Measurements from ENCODE around the gene FAM111A.
A peak's percentile ranks its signal among the peaks of the same experiment; 100 is the strongest.
"Not testable (repeated sequence)": the region's sequence is repeated elsewhere in the genome, so short reads cannot be mapped to it uniquely, and the experiment has no call there.

The FAM111A gene, protein sequence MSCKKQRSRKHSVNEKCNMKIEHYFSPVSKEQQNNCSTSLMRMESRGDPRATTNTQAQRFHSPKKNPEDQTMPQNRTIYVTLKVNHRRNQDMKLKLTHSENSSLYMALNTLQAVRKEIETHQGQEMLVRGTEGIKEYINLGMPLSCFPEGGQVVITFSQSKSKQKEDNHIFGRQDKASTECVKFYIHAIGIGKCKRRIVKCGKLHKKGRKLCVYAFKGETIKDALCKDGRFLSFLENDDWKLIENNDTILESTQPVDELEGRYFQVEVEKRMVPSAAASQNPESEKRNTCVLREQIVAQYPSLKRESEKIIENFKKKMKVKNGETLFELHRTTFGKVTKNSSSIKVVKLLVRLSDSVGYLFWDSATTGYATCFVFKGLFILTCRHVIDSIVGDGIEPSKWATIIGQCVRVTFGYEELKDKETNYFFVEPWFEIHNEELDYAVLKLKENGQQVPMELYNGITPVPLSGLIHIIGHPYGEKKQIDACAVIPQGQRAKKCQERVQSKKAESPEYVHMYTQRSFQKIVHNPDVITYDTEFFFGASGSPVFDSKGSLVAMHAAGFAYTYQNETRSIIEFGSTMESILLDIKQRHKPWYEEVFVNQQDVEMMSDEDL

DNA sequence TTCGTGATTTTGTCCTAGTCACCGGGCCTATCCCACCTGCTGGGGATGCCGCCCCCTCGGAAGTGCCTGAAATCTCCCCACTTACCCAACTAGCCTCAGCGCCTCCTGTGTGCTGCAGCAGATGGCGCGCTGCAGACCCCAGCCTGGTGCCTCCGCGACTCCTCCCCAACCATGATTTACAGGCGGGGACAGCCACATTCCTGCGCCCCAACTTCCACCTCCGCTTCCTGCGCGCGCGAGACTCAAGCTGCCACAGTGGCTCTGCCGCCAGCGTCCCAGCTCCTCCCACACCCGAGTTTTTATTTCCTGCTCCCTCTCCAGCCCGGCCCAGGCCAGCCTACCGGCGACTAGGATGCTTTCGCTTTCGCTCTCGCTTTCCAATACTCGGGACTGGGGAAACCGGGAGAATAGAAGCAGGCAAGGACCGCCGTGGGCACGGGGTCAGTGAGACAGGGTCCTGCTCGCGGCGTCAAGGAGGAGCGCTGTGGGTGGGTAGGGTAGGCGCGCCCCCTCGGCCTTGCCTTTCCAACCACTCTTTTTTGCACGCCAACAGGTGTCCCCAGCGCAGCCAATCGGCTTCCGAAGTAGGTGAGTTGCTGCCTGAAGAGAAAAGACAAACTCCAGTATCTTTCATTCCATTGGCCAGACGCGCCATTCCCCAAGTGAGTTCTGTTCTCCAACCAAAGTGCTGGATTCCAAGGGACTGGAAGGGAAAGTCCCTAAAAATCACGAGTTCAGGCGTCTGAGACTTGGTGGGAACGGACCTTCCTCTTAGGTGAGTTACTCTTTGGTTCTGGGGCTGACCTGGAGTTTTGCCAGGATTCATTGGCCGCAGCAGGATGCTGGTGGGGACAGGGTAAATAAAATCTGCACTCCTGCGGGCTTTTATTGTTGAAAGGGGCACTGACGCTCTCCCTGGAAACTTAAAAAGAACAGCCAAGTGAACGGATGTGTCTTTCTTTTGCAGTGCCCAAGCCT, at the start of gene FAM111A:
Gene FAM111A (plus strand): TSS at position 327 of the 978 bp plus-strand sequence. CDS start 6,017 bp downstream, outside the sequence.
- peak; percentile 88 for DNase-seq

DNA sequence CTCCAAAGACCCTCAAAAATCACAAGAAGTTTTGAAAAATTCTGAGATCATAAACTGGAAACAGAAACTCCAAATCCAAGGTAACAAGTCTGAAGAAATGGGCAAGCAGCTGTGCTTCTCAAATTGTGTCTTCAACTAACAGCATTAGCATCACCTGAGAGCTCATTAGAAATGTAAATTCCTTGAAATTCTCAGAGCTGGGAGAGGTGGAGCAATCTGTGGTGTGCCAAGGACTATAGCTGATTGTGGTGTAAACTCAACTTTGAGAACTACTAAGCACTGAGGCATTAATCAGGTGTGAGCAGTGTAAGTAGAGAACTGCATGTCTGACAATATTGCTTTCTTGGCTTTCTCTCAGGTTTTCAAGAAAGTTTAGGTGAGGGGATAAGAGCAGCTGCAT, 49.1 kb upstream of the FAM111A start:
- DNase-seq, result not testable (repeated sequence)

DNA sequence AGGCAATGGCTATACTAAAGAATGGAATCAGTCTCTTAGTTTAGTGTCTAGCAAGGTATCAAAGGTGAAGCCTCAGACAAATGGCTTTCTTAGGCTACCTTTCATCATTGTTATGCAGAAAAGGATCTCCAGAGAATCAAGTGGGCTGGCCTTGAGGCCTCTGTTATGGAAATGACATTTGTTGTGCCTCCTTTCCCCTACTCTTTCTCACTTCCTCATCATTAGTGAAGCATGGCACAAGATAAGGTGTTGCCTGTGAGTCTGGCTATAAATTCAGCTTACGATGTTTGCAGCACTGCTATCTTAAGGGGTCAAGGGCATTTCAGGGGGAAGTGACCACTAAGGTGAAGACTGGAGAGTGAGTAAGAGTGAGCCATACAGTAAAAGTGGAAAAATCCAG, 47.4 kb upstream of the FAM111A start:
- not testable (repeated sequence) for DNase-seq

DNA sequence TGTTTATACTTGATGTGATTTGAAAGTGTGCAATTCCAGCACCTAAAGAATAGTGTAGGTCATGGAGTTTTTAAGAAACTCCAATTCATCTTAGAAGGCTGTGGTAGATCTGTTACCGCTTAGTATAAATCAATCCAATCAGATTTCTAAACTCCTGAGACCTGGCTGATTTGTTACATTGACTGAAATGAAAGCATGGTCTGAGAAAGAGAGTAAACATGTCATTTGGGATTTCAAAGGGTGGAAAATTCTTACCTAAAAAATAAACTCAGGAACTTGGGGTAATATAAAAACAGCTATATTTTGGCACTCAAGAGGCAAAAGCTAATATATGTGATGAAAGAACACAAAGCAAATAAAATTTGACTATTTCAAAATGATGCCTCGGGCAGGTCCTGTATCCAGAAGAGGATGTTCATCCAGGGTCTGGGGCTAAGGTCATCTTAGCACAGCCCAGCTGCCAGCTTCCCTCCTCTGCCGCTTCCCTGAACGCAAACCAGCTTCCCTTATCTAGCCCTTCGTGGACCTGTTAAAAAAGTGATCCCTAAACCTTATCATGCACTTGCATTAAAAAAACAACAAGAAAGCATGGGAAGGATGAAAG, 46.6 kb upstream of the FAM111A start:
- not testable (repeated sequence) for DNase-seq

DNA sequence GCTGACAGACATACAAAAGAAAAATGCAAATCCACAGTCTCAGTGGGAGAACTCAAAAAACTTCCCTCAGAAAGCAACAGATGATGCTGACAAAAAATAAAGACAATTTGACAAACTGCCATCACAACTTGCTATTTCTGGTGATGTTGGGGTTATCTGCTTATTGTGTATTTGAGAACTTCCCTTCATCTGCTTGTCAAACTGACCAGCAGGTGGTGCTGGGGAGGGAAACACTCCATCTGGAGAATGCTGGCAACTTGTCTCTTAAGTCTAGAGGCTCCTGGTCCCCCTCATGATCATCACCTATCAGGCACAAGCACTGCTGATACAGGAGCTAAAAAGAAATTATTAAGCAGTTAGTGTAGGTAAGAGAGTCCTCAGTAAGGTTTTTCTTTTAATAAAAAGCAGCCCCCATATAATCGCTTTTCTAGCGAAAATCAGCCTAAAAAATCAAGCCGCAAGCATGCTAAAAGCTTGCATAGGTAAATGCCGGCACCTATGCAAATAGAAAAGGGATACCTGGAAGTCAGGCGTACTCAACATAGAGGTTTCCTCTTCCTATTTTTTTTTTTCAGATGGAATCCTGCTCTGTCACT, 45.4 kb upstream of the FAM111A start:
- peak; percentile 57 for DNase-seq

DNA sequence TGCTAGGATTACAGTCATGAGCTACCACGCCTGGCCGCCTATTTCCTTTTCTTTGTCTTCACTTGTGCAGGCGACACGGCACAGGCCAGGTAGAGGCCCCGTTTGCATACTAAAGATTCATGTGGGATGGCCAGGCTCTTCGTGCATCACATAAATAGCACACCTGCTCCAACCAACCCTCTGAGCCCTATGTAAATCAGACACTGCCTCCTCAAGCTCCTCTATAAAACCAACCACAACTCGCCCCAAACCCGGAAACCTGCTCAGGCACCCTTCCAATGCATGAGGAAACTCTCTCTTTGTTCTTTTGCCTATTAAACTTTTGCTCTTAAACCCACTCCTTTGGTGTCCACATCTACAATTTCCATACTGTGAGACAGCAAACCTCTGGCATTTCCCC, 44.7 kb upstream of the FAM111A start:
- DNase-seq, result not testable (repeated sequence)

DNA sequence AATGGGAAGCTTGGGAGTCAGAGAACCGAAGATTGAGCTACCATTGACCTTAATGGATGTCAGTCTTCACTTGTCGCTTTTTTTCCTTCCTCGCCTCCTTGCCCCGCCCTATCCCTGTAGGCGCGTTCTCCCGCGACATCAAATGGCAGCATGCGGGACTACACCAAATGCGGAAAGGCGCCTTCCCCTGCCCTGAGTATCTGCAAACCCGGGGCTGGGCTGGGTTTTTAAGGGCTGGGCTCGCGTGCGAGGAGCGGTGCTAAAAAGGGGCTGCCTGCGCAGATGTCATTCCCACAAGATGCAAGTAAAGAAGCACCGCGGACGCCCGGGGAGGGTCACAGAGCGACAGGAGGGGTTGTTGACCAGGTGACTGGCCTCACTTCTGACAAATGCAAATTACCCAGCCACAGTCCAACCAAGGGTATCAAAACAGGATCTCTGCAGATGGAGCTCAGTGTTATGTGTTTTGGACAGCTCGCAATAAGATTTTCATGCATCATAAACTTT, 40.3 kb upstream of the FAM111A start:
- DNase-seq, result peak; percentile 79

DNA sequence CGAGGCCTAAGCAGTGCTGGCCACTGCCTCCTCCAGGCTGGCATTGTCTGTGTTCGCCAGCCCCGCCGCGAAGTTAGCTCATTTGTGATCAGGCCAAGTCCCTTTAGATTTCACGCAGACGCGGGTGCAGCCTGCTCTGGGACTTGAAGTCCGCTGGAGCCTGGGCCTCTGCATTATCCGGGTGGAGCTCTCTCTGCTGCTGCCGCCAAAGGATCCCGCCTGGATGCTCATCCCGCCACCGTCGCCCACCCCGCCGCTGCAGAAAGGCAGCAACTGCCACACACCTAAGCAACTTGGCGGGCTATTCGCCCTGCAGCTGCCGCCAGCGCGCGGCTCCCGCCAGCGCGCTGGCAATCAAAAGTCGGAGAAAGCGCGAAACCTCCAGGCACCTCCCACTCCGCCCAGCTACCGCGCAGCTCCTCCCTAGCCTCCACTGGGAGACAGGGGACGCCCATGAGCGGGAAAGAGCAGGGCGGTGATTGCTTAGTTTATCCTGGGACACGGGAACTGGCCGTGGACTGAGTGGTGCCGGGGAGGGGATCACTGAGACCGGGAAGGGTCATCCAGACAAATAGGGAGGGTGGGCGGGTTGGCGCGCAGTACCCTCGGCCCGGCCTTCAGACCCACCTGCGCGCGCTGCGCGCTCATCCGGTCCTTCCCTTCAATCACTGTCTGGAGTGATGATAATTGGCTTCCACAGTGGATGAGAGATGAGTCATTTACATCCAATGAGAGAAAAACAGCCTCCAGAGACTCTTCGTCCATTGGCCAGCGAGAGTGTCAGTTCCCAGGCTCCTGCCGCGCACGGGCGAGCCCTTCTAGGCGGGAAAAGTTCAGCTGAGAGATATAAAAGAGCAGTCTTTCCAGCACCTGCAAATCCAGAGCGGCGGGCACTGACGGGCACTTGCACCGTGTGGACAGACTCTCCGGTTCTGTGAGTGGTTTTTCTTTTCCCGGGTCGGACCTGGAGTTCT, 36.0 kb upstream of the FAM111A start, which contains the start of gene FAM111B:
Gene FAM111B (plus strand): TSS at position 875 of the 974 bp plus-strand sequence. CDS start 2,389 bp downstream, outside the sequence.
- DNase-seq, result peak; percentile 92

DNA sequence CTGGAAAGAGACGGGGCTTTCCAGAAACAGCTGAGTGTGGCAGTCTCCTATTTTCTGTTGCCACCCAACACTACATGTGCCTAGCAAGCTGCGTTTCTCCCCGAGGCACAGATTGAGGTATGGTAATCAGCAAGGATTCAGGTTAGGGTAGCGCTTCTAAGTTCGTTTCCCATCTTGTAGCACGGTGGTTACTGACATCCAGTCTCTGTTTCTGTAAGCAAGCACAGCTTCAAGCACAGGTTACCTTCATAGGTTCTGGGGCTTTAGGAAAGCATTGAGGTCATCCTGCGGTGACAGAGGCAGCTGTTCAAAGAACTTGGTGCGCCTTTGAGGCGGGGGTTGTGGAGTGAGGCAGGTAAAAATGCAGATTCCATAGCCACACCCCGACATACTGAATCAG, 34.9 kb upstream of the FAM111A start:
- DNase-seq, result peak; percentile 49

DNA sequence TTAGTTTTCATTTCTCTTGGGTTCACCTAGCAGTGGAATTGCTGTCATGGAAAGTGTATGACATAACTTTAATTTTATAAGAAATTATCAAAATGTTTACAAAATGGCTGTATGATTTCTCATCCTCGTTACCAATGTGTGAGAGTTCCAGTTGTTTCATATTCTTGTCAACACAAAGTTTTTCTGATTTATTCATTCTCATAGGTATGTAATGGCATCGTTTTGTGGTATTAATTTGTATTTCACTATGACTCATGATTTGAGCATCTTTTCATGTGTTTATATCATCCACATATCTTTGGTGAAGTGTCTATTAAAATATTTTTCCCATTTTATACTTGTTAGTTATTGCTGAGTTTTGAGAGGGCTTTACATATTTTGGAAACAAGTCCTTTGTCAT, 30.2 kb upstream of the FAM111A start:
- no peak for DNase-seq

DNA sequence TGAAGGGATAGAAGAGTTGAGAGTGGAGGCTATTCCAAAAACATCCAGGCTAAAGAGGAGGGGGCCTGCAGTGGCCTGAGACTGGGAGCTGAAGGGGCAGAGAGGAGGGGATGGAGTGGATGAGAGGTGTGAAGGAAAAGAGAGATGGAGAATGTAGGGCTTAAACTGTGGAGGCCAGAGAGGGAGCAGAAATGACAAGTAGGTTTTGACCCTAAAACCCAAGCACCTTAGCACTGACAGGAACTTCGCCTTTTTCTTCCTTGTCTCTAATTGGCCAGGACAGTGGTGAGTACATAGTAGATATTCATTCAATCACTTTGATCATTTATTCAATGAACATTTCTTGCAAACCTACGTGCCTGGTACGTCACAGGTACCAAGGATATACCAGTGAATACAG, 28.3 kb upstream of the FAM111A start:
- no peak for DNase-seq

DNA sequence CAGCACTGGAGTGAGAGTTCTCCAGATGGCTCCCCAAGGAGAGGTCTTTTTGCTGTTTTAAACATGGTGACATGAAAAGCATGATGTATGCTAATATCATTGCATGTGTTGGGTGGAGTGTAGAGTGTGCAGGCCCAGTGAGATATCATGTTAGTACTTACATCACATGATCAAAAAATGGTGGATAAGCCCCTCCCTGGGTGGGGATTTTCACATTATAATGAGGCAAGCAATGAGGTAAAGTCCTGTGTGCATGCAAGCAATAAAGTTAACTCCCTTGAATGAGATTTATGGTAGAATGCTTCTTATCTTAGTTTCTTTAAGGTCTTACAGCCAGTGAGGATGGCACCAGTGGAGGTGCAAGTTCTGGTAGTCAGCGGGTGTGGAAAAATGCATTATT, 27.1 kb upstream of the FAM111A start:
- no peak for DNase-seq

DNA sequence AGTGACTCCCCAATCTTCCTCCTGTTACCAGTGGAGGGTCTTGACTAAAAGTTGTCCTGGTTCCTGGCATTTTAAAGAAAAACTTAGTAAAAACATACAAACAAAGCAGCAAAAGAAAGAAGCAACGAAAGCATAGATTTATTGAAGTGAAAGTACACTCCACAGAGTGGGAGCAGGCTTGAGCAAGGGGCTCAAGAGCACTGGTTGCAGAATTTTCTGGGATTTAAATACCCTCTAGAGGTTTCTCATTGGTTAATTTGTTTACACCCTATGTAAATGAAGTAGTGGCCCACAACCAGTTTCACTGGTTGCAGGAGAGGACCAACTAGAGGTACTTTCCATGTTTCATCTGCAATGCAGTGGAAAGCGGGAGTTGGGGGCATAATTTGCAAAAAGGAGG, 24.9 kb upstream of the FAM111A start:
- DNase-seq, result no peak

DNA sequence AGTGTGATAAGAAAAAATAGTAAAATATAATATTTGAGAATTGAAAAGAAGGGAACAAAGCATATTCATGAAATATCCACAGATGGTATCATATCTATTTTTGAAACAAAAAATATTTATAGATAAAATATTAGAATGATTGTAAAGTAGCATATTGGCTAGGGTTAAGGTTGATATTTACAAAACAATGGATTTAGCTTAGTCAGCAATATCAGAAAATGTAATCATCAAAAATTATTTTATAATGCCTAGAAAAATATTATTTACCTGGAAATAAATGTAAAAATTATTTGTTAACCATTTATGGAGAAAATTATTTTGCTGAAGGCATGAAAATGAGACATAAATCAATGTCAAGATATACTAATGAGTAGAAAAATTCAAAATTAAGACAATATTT, 22.8 kb upstream of the FAM111A start:
- DNase-seq, result no peak

DNA sequence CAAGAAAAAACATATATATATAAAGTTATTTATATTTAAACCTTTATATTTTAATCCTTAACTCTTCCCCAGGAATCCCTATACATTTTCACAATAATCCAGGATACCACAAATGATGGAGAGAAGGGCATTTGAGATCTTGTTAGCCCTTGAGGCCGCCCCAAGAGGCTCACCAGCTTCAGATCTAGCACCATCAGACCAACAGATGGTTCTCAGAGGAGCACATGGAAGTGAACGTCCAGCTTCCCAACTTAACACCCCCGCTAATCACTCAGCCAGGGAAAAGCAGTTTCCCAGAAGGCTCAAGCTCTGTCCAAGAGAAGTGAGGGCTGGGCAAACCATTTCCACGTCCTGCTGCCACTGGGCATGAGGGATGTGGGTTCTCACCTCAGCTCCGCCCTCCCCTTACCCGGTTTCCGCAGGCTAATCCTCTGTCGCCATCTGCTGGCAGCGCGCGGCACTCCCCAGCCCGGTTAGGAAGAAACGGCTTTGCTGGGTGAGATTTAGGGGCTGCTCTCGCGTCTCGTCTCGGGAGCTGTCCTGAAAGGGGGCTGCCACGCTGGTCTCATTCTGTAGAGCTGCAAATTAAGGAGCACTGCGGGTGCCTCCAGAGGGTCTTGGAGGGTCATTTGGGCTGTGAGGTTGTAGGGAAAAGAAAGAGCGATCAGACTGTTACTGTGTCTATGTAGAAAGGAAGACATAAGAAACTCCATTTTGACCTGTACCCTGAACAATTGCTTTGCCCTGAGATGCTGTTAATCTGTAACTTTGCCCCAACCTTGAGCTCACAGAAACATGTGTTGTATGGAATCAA, 6.8 kb upstream of the FAM111A start:
- peak; percentile 70 for DNase-seq

DNA sequence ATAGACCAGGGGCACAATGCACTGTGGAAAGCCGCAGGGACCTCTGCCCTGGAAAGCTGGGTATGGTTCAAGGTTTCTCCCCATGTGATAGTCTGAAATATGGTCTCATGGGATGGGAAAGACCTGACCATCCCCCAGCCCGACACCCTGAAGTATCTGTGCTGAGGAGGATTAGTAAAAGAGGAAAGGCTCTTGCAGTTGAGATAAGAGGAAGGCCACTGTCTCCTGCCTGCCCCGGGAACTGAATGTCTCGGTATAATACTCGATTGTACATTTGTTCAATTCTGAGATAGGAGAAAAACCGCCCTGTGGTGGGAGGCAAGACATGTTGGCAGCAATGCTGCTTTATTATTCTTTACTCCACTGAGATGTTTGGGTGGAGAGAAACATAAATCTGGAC, 6.1 kb upstream of the FAM111A start:
- not testable (repeated sequence) for DNase-seq

DNA sequence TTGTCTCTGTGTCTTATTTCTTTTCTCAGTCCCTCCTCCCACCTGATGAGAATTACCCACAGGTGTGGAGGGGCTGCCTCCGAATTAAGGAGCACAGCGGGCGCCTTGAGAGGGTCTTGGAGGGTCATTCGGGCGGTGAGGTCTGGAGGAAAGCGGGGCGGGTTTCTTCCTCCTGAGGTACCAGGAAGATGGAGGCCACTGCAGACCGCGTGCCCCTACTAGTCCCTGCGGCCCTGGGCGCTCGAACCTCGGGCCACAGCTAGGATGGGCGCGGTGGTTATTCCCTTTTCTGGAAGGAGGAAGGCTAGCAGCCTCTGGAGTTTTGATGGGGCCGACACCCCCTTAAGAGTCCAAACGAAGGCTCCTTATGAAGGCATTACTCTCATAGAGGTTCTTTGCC, 5.5 kb upstream of the FAM111A start:
- no peak for DNase-seq

DNA sequence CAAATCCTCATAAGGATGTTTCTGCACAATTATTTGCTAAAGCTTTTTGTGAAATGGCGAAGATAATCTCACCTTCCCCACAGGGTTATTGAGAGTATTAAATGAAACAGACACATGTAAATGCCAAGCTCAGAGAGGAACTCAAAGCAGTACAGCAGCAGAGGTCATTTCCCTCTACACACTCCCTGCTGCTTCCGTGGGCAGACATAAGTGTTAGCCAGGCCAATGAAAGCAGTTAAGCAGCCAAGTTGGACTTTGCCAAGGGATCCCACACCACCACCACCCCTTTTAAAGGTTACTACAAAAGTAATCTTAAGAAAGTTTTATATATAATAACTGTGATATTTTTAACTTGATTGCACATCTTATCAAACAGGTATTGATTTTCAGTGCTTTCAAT, 4.0 kb upstream of the FAM111A start:
- DNase-seq, result no peak

DNA sequence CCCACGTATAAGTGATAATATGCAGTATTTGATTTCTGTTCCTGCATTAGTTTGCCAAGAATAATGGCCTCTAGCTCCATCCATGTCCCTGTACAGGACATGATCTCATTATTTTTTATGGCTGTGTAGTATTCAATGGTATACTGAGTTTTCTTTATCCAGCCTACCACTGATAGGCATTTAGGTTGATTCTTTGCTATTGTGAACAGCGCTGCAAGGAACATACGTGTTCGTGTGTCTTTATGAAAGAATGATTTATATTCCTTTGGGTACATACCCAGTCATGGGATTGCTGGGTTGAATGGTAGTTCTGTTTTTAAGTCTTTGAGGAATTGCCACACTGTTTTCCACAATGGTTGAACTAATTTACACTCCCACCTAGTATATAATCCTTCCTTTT, 1.5 kb upstream of the FAM111A start:
- DNase-seq, result no peak
